Mesodermal cell (in vitro differentiated cells): Measurements from ENCODE around the gene ABHD11. TPM values are rescaled to one million over a fixed set of nuclear protein-coding genes. Genes with fewer than 3 reads are reported as not detected.
A peak's percentile ranks its signal among the peaks of the same experiment; 100 is the strongest.
"Not testable (repeated sequence)": the region's sequence is repeated elsewhere in the genome, so short reads cannot be mapped to it uniquely, and the experiment has no call there.

Source experiments
- H3K27ac ChIP-seq: 2 replicates; pipeline ENCODE4 v1.7.0; 2013; ENCODE audit warnings: mild to moderate bottlenecking, low read depth, low read length, moderate library complexity; ENCODE audit not compliant: severe bottlenecking
- H3K36me3 ChIP-seq: 2 replicates; pipeline ENCODE4 v1.7.1; 2013; ENCODE audit warnings: mild to moderate bottlenecking, low read length, moderate library complexity; ENCODE audit not compliant: control insufficient read depth, insufficient read depth
- H3K4me1 ChIP-seq: one replicate; pipeline ENCODE4 v1.7.1; 2013; ENCODE audit warnings: mild to moderate bottlenecking, low read length; ENCODE audit not compliant: insufficient read depth, control insufficient read depth, poor library complexity, severe bottlenecking
- H3K4me3 ChIP-seq: 2 replicates; pipeline ENCODE4 v1.7.0; 2013; ENCODE audit warnings: low read length, control low read depth, mild to moderate bottlenecking; ENCODE audit not compliant: insufficient read depth, poor library complexity, severe bottlenecking; ENCODE audit errors: extremely low read depth
- H3K9me3 ChIP-seq: 2 replicates; pipeline ENCODE4 v1.7.1; 2013; ENCODE audit warnings: mild to moderate bottlenecking, low read length, moderate library complexity; ENCODE audit not compliant: control insufficient read depth
- WGBS, 2 experiments: methylation state at CpG; one replicate each; pipeline ENCODE4 v1.1.5; 2013; ENCODE audit warnings: missing lambda C conversion rate in 2 of 2; ENCODE audit not compliant: insufficient coverage in 2 of 2; 5-methylcytosine and 5-hydroxymethylcytosine counted together
- polyA plus RNA-seq, 2 experiments: library from polyadenylated mRNA; stranded (reverse); fragments of 50-300 nt; gene quantifications; one replicate each; pipeline ENCODE4 v1.2.3, GENCODE V29; 2013

The ABHD11 gene, protein sequence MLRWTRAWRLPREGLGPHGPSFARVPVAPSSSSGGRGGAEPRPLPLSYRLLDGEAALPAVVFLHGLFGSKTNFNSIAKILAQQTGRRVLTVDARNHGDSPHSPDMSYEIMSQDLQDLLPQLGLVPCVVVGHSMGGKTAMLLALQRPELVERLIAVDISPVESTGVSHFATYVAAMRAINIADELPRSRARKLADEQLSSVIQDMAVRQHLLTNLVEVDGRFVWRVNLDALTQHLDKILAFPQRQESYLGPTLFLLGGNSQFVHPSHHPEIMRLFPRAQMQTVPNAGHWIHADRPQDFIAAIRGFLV
- polyA plus RNA-seq (2013, experiment 1 of 2) = 9.3 TPM
- 9.1 TPM for polyA plus RNA-seq (2013, experiment 2 of 2)

DNA sequence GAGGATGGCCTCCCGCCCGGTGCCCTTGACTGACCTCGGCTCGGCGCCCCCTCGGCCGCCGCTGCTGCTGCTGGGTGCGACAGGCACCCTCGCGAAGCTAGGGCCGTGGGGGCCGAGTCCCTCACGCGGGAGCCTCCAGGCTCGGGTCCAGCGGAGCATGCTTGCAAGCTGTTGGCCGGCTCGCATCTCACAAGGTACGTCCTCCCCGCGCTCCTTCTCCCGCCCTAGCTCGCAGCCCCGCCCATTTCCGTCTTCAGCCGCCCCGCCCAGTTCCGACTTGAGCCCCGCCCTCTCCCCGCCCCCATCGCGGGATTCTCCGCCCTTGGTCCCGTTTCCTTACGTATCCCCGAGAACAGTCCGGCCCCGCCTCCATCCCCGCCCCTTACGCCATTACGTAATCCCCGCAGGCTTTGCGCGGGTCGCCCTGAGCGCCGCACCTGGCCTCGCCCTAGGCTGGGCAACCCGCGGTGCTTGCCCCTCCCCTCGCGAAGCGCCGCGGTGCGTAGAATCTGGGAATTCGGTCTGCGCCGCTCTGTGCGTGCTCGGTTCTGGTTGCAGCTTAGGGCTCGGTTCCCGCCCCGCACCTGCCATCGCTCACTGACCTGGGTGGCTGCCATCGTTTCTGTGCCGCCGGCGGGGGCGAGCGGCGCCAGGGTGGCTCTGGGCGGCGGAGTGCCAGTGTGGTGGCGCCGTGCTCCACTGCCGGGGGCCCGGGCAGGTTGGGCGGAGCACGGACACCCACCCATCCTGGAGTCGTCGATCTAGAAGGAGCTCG is at the start of gene ABHD11:
Gene ABHD11, minus strand, starts transcription at position 191 of the 775 bp plus-strand sequence. Its CDS starts 32 bp downstream, at position 159.
- H3K36me3 ChIP-seq = peaks cover 18% of the 10 kb centered on the region
- H3K4me1 ChIP-seq = peaks cover 13% of the 10 kb centered on the region
- peak within 1 kb of the TSS; percentile 83 for H3K4me3 ChIP-seq
- no peaks in the 10 kb centered on the region for H3K9me3 ChIP-seq
- 0 to 1% methylated on average over 72 to 84 of the region's 84 CpGs for WGBS, 2 experiments
- H3K27ac ChIP-seq = peak within 1 kb of the TSS; percentile 33

- no CpG with 5 or more reads among the region's 1 CpG for WGBS, 2 experiments
Observed at GRCh38 chr7:73787786-73788048, 49.1 kb upstream of the ABHD11 start.

DNA sequence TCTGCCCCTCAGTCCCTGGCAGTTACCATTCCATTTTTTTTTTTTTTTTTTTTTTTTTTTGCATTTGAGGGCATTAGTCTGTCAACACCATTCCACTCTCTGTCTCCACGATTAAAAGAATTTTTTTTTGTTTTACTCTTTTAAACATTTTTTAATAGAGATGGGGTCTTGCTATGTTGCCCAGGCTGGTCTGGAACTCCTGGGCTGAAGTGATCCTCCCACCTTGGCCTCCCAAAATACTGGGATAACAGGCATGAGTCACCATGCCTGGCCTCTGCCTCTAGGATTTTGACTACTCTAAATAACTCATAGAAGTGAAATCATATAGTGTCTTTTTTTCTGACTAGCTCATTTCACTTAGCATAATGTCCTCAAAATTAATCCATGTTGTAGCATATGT is 48.0 kb upstream of the ABHD11 start:
- Histone ChIP-seq H3K27ac (no peak overlapping the region), H3K4me3 (no peak overlapping the region), H3K4me1 (no peaks in the 10 kb centered on the region), H3K36me3 (no peaks in the 10 kb centered on the region), H3K9me3 (no peaks in the 10 kb centered on the region)
- no CpG with 5 or more reads among the region's 1 CpG for WGBS, 2 experiments

More at GRCh38 chr7:73787786-73788048, 49.1 kb upstream of the ABHD11 start:
- not testable (repeated sequence) for H3K27ac ChIP-seq, H3K4me3 ChIP-seq, H3K36me3 ChIP-seq, H3K4me1 ChIP-seq, H3K9me3 ChIP-seq

- Histone ChIP-seq H3K36me3 (no peaks in the 10 kb centered on the region), H3K4me3 (no peak overlapping the region), H3K27ac (no peak overlapping the region), H3K9me3 (peaks cover 6% of the 10 kb centered on the region), H3K4me1 (no peaks in the 10 kb centered on the region)
- 100% methylated on average over 1 of the region's 1 CpG; no CpG with 5 or more reads in 1 of the 2 experiments for WGBS, 2 experiments
Observed at GRCh38 chr7:73779517-73779916, 40.9 kb upstream of the ABHD11 start.

DNA sequence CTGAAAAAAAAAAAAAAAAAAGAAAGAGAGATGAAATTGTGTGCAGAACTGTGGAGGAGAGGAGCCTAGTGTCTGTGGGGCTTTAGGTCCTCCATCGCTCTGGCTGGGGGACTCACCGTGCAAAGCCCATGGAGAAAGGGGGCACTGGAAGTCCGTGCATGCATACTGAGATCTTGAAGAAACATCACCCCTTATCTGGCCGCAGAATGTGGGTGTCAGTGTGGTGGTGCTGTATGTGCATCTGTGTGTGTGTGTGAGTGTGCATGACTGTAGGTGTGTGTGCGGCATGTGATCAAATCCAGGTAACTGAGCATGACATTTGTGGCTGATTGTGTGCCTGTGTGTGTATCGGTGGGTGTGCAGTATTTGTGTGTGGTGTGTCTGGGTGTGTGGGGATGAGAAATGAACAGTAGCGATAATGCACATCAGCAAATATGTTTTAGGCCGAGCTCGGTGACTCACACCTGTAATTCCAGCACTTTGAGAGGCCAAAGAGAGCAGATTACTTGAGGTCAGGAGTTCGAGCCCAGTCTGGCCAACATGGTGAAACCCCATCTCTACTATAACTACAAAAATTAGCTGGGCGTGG is 40.3 kb upstream of the ABHD11 start:
- Histone ChIP-seq H3K9me3 (peaks cover 6% of the 10 kb centered on the region), H3K4me1 (no peaks in the 10 kb centered on the region), H3K36me3 (no peaks in the 10 kb centered on the region), H3K4me3 (no peak overlapping the region), H3K27ac (no peak overlapping the region)
- WGBS, 2 experiments = 93 to 98% methylated on average over 5 to 9 of the region's 11 CpGs

DNA sequence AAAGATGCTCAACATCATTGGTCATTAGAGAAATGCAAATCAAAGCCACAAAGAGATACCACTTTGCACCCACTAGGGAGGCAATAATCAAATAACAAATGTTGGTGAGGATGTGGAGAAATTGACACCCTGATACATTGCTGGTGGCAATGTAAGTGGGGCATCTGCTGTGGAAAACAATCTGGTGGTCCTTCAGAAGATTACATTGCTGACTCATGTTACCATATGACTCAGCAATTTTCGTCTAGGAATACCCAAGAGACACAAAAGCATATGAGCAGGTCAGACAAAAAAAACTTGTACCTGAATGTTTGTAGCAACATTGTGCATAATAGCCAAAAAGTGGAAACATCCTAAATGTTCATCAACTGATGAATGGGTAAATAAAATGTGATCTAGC is 36.3 kb upstream of the ABHD11 start:
- Histone ChIP-seq H3K9me3 (no peaks in the 10 kb centered on the region), H3K4me1 (peaks cover 4% of the 10 kb centered on the region), H3K4me3 (no peak overlapping the region), H3K36me3 (no peaks in the 10 kb centered on the region), H3K27ac (no peak overlapping the region)
- 89% methylated on average over 1 of the region's 1 CpG; no CpG with 5 or more reads in 1 of the 2 experiments for WGBS, 2 experiments

GRCh38 chr7:73773700-73774517 is 35.3 kb upstream of the ABHD11 start:
- no peak overlapping the region for H3K27ac ChIP-seq
- peaks cover 4% of the 10 kb centered on the region for H3K4me1 ChIP-seq
- no peaks in the 10 kb centered on the region for H3K36me3 ChIP-seq
- 85 to 100% methylated on average over 1 to 6 of the region's 6 CpGs for WGBS, 2 experiments
- H3K9me3 ChIP-seq = no peaks in the 10 kb centered on the region
- no peak overlapping the region for H3K4me3 ChIP-seq

GRCh38 chr7:73770860-73771670 is 32.5 kb upstream of the ABHD11 start:
- H3K4me1 ChIP-seq = peaks cover 4% of the 10 kb centered on the region
- H3K36me3 ChIP-seq = no peaks in the 10 kb centered on the region
- no peak overlapping the region for H3K4me3 ChIP-seq
- H3K27ac ChIP-seq = no peak overlapping the region
- 62 to 81% methylated on average over 11 to 14 of the region's 17 CpGs for WGBS, 2 experiments
- no peaks in the 10 kb centered on the region for H3K9me3 ChIP-seq

GRCh38 chr7:73770002-73770859 is 31.6 kb upstream of the ABHD11 start, which contains the start of gene CLDN3:
Gene CLDN3 (minus strand): TSS chr7:73770270. CDS start chr7:73770049, 221 bp downstream.
- WGBS, 2 experiments = 5 to 6% methylated on average over 58 to 72 of the region's 82 CpGs
- no peaks in the 10 kb centered on the region for H3K36me3 ChIP-seq
- no peak within 1 kb of the TSS for H3K27ac ChIP-seq
- H3K4me3 ChIP-seq = peak within 1 kb of the TSS; percentile 29
- H3K4me1 ChIP-seq = peaks cover 4% of the 10 kb centered on the region
- no peaks in the 10 kb centered on the region for H3K9me3 ChIP-seq
